Mammary epithelial cell (primary cell): ENCODE measurements around the gene SEC14L3.

Source experiments
- CTCF ChIP-seq, 2 donors: IDR thresholded peaks in 1 of 2; conservative IDR thresholded peaks in 1 of 2; 2 replicates each; pipeline ENCODE4 v1.5.1; 2011 to 2012; ENCODE audit warnings: inconsistent platforms in 2 of 2, low read length in 2 of 2, mild to moderate bottlenecking in 2 of 2, control low read depth in 1 of 2, low read depth in 1 of 2; ENCODE audit not compliant: insufficient read depth in 1 of 2; ENCODE audit errors: extremely low read depth in 1 of 2
- EZH2 ChIP-seq: IDR thresholded peaks from 2 replicates; pipeline ENCODE4 v1.6.1; 2012; ENCODE audit warnings: low read length, inconsistent platforms, borderline replicate concordance

DNA sequence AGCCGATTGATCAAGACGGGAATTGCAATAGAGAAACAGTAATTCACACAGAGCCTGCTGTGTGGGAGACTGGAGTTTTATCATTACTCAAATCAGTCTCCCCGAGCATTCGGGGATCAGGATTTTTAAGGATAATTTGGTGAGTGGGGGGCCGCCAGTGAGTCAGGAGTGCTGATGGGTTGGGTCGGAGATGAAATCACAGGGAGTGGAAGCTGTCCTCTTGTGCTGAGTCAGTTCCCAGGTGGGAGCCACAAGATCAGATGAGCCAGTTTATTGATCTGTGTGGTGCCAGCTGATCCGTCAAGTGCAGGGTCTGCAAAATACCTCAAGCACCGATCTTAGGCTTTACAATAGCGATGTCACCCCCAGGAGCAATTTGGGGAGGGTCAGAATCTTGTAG is 30.7 kb downstream of the SEC14L3 start:
- TF ChIP-seq CTCF (conservative IDR thresholded peaks at IDR 0.05 in 1 of 2, IDR thresholded peaks at IDR 0.05 in 1 of 2; ENCODE audit: extremely low read depth in 1 of 2, insufficient read depth in 1 of 2, low read depth in 1 of 2, low read length in 2 of 2) (no peak), EZH2 (no peak)
